BLaER1 (cell line): ENCODE measurements around the gene PRKCE.
A peak's percentile ranks its signal among the peaks of the same experiment; 100 is the strongest.

ENCODE experiments used
- H3K27ac ChIP-seq: shearing (Covaris generic); formaldehyde crosslinking; 2 replicates; pipeline ENCODE4 v1.8.1; 2022
- H3K27me3 ChIP-seq: shearing (Covaris generic); formaldehyde crosslinking; 2 replicates; pipeline ENCODE4 v1.8.1; 2022
- H3K36me3 ChIP-seq: shearing (Covaris generic); formaldehyde crosslinking; 2 replicates; pipeline ENCODE4 v1.8.1; 2022
- H3K4me1 ChIP-seq: shearing (Covaris generic); formaldehyde crosslinking; 2 replicates; pipeline ENCODE4 v1.8.1; 2022
- H3K4me2 ChIP-seq: shearing (Covaris generic); formaldehyde crosslinking; 2 replicates; pipeline ENCODE4 v1.8.1; 2022
- H3K4me3 ChIP-seq: shearing (Covaris generic); formaldehyde crosslinking; 2 replicates; pipeline ENCODE4 v1.8.1; 2022
- H3K9ac ChIP-seq: shearing (Covaris generic); formaldehyde crosslinking; 2 replicates; pipeline ENCODE4 v1.8.1; 2022
- H3K9me3 ChIP-seq: shearing (Covaris generic); formaldehyde crosslinking; 2 replicates; pipeline ENCODE4 v1.8.1; 2022
- H4K20me1 ChIP-seq: shearing (Covaris generic); formaldehyde crosslinking; 2 replicates; pipeline ENCODE4 v1.8.1; 2022
- Cebpa-rat ChIP-seq: shearing (Covaris generic); IDR thresholded peaks from 2 replicates; pipeline ENCODE4 v1.8.1; 2022

Gene PRKCE

GRCh38 chr2:46188041-46188716 lies 536.7 kb downstream of the PRKCE start:
- H4K20me1 ChIP-seq = no peaks in the 10 kb centered on the region
- peaks cover 19% of the 10 kb centered on the region for H3K4me1 ChIP-seq
- H3K27me3 ChIP-seq = no peaks in the 10 kb centered on the region
- H3K36me3 ChIP-seq = peaks cover 53% of the 10 kb centered on the region
- no peak overlapping the region for H3K4me2 ChIP-seq
- H3K9ac ChIP-seq = no peak overlapping the region
- no peak for TF ChIP-seq Cebpa-rat
- H3K27ac ChIP-seq = no peak overlapping the region
- no peak overlapping the region for H3K4me3 ChIP-seq
- no peaks in the 10 kb centered on the region for H3K9me3 ChIP-seq

- no peak overlapping the region for H3K27ac ChIP-seq
- peaks cover 7% of the 10 kb centered on the region for H3K36me3 ChIP-seq
- TF ChIP-seq Cebpa-rat = no peak
- H3K27me3 ChIP-seq = no peaks in the 10 kb centered on the region
- no peak overlapping the region for H3K4me2 ChIP-seq
- H3K4me1 ChIP-seq = peaks cover 11% of the 10 kb centered on the region
- no peak overlapping the region for H3K9ac ChIP-seq
- H3K4me3 ChIP-seq = no peak overlapping the region
- H3K9me3 ChIP-seq = no peaks in the 10 kb centered on the region
- H4K20me1 ChIP-seq = no peaks in the 10 kb centered on the region
Measured at GRCh38 chr2:46193356-46193755, 541.9 kb downstream of the PRKCE start.

GRCh38 chr2:46193855-46194254 lies 542.4 kb downstream of the PRKCE start:
- Histone ChIP-seq H4K20me1 (no peaks in the 10 kb centered on the region), H3K36me3 (peaks cover 2% of the 10 kb centered on the region), H3K4me3 (no peak overlapping the region), H3K9me3 (no peaks in the 10 kb centered on the region), H3K27me3 (no peaks in the 10 kb centered on the region), H3K4me2 (no peak overlapping the region), H3K4me1 (peaks cover 11% of the 10 kb centered on the region), H3K27ac (no peak overlapping the region), H3K9ac (no peak overlapping the region)
- TF ChIP-seq Cebpa-rat = no peak

GRCh38 chr2:46194856-46195255 lies 543.4 kb downstream of the PRKCE start:
- Histone ChIP-seq H3K4me1 (peaks cover 11% of the 10 kb centered on the region), H3K9me3 (no peaks in the 10 kb centered on the region), H4K20me1 (no peaks in the 10 kb centered on the region), H3K36me3 (no peaks in the 10 kb centered on the region), H3K9ac (no peak overlapping the region), H3K27me3 (no peaks in the 10 kb centered on the region), H3K4me3 (no peak overlapping the region), H3K27ac (no peak overlapping the region), H3K4me2 (no peak overlapping the region)
- no peak for TF ChIP-seq Cebpa-rat

- no peak for TF ChIP-seq Cebpa-rat
- Histone ChIP-seq H3K4me3 (no peak overlapping the region), H3K4me1 (peaks cover 20% of the 10 kb centered on the region), H3K27me3 (no peaks in the 10 kb centered on the region), H3K9ac (no peak overlapping the region), H4K20me1 (no peaks in the 10 kb centered on the region), H3K36me3 (no peaks in the 10 kb centered on the region), H3K27ac (no peak overlapping the region), H3K9me3 (no peaks in the 10 kb centered on the region; the same call in 1 of the 2 replicates), H3K4me2 (no peak overlapping the region)
Measured at GRCh38 chr2:46195819-46196218, 544.3 kb downstream of the PRKCE start.

GRCh38 chr2:46196871-46197462 lies 545.5 kb downstream of the PRKCE start:
- H3K4me1 ChIP-seq = peaks cover 21% of the 10 kb centered on the region
- TF ChIP-seq Cebpa-rat = no peak
- H4K20me1 ChIP-seq = no peaks in the 10 kb centered on the region
- H3K27me3 ChIP-seq = no peaks in the 10 kb centered on the region
- H3K9me3 ChIP-seq = peaks cover 8% of the 10 kb centered on the region; the same call in 1 of the 2 replicates
- H3K4me2 ChIP-seq = peak overlapping the region; percentile 37
- H3K4me3 ChIP-seq = no peak overlapping the region
- H3K36me3 ChIP-seq = no peaks in the 10 kb centered on the region
- no peak overlapping the region for H3K9ac ChIP-seq
- H3K27ac ChIP-seq = no peak overlapping the region

GRCh38 chr2:46197672-46198071 lies 546.2 kb downstream of the PRKCE start:
- peaks cover 8% of the 10 kb centered on the region; the same call in 1 of the 2 replicates for H3K9me3 ChIP-seq
- no peaks in the 10 kb centered on the region for H3K36me3 ChIP-seq
- no peak overlapping the region for H3K4me2 ChIP-seq
- H3K27ac ChIP-seq = no peak overlapping the region
- H4K20me1 ChIP-seq = no peaks in the 10 kb centered on the region
- H3K27me3 ChIP-seq = no peaks in the 10 kb centered on the region
- peaks cover 21% of the 10 kb centered on the region for H3K4me1 ChIP-seq
- H3K4me3 ChIP-seq = no peak overlapping the region
- no peak for TF ChIP-seq Cebpa-rat
- H3K9ac ChIP-seq = no peak overlapping the region

- H3K36me3 ChIP-seq = no peaks in the 10 kb centered on the region
- H3K4me2 ChIP-seq = no peak overlapping the region
- H3K27me3 ChIP-seq = no peaks in the 10 kb centered on the region
- no peak overlapping the region for H3K4me3 ChIP-seq
- H3K4me1 ChIP-seq = peaks cover 21% of the 10 kb centered on the region
- H3K9ac ChIP-seq = no peak overlapping the region
- H3K27ac ChIP-seq = no peak overlapping the region
- no peaks in the 10 kb centered on the region for H4K20me1 ChIP-seq
- H3K9me3 ChIP-seq = peaks cover 8% of the 10 kb centered on the region; the same call in 1 of the 2 replicates
- TF ChIP-seq Cebpa-rat = no peak
Measured at GRCh38 chr2:46198164-46198883, 546.8 kb downstream of the PRKCE start.

- Histone ChIP-seq H3K4me3 (no peak overlapping the region), H3K4me1 (peaks cover 21% of the 10 kb centered on the region), H3K36me3 (no peaks in the 10 kb centered on the region), H3K27me3 (no peaks in the 10 kb centered on the region), H3K4me2 (no peak overlapping the region), H3K9me3 (peaks cover 8% of the 10 kb centered on the region; the same call in 1 of the 2 replicates), H3K9ac (no peak overlapping the region), H3K27ac (no peak overlapping the region), H4K20me1 (no peaks in the 10 kb centered on the region)
- no peak for TF ChIP-seq Cebpa-rat
Measured at GRCh38 chr2:46198966-46199365, 547.5 kb downstream of the PRKCE start.
